ENCODE data around the gene VPS13A.
"Not testable (repeated sequence)": the region's sequence is repeated elsewhere in the genome, so short reads cannot be mapped to it uniquely, and the experiment has no call there.

Gene VPS13A

GRCh38 chr9:77304543-77304942 lies 127.2 kb downstream of the VPS13A start:
- no peak for DNase-seq (ENCODE audit: low read depth)

GRCh38 chr9:77305622-77306400 lies 128.5 kb downstream of the VPS13A start:
- DNase-seq (ENCODE audit: low read depth): no peak

GRCh38 chr9:77307166-77307565 lies 129.8 kb downstream of the VPS13A start:
- no peak for DNase-seq (ENCODE audit: low read depth)

- no peak for DNase-seq (ENCODE audit: low read depth)
Observed at GRCh38 chr9:77316058-77316457, 138.7 kb downstream of the VPS13A start.

- DNase-seq (ENCODE audit: low read depth): no peak
Observed at GRCh38 chr9:77325058-77325457, 147.7 kb downstream of the VPS13A start.

GRCh38 chr9:77328102-77328501 lies 150.8 kb downstream of the VPS13A start:
- DNase-seq (ENCODE audit: low read depth): no peak

GRCh38 chr9:77370064-77370463 lies 192.7 kb downstream of the VPS13A start:
- no peak for DNase-seq (ENCODE audit: low read depth)

- DNase-seq (ENCODE audit: low read depth): no peak
Observed at GRCh38 chr9:77374266-77374665, 196.9 kb downstream of the VPS13A start.

GRCh38 chr9:77375956-77376532 lies 198.7 kb downstream of the VPS13A start:
- no peak for DNase-seq (ENCODE audit: low read depth)

GRCh38 chr9:77384406-77384805 lies 207.1 kb downstream of the VPS13A start:
- no peak for DNase-seq (ENCODE audit: low read depth)

- DNase-seq (ENCODE audit: low read depth): no peak
Observed at GRCh38 chr9:77386187-77386586, 208.9 kb downstream of the VPS13A start.

GRCh38 chr9:77391834-77392233 lies 214.5 kb downstream of the VPS13A start:
- DNase-seq (ENCODE audit: low read depth): no peak

GRCh38 chr9:77392328-77392727 lies 215.0 kb downstream of the VPS13A start:
- DNase-seq (ENCODE audit: low read depth): no peak

- not testable (repeated sequence) for DNase-seq (ENCODE audit: low read depth)
Observed at GRCh38 chr9:77398581-77398980, 221.2 kb downstream of the VPS13A start.

GRCh38 chr9:77399964-77400363 lies 222.6 kb downstream of the VPS13A start:
- DNase-seq (ENCODE audit: low read depth): no peak

GRCh38 chr9:77402286-77402685 lies 225.0 kb downstream of the VPS13A start:
- no peak for DNase-seq (ENCODE audit: low read depth)

GRCh38 chr9:77403239-77403638 lies 225.9 kb downstream of the VPS13A start:
- DNase-seq (ENCODE audit: low read depth): no peak

- DNase-seq (ENCODE audit: low read depth): not testable (repeated sequence)
Observed at GRCh38 chr9:77408521-77408920, 231.2 kb downstream of the VPS13A start.

GRCh38 chr9:77417566-77417965 lies 240.2 kb downstream of the VPS13A start:
- DNase-seq (ENCODE audit: low read depth): no peak

- no peak for DNase-seq (ENCODE audit: low read depth)
Observed at GRCh38 chr9:77418226-77418625, 240.9 kb downstream of the VPS13A start.

GRCh38 chr9:77420641-77421040 lies 243.3 kb downstream of the VPS13A start:
- no peak for DNase-seq (ENCODE audit: low read depth)

- no peak for DNase-seq (ENCODE audit: low read depth)
Observed at GRCh38 chr9:77421506-77422265, 244.4 kb downstream of the VPS13A start.

- no peak for DNase-seq (ENCODE audit: low read depth)
Observed at GRCh38 chr9:77422969-77423368, 245.6 kb downstream of the VPS13A start.

Data from stimulated activated CD8-positive, alpha-beta memory T cell treated with anti-CD3 and anti-CD28 coated beads, Interleukin-12 subunit alpha, Interleukin-12 subunit beta, amount 100 ng/mL, for 1 hour (primary cell).